NT2/D1 (cell line): ENCODE measurements around the gene GNG8.
"Not testable (repeated sequence)": the region's sequence is repeated elsewhere in the genome, so short reads cannot be mapped to it uniquely, and the experiment has no call there.

Experiments used
- DNase-seq: peaks from one replicate; pipeline ENCODE4 v3.0.0-alpha.2; 2011; ENCODE audit warnings: low read depth, low spot score
- H3K27me3 ChIP-seq: 2 replicates; pipeline ENCODE4 v1.6.0; 2011; ENCODE audit warnings: mild to moderate bottlenecking; ENCODE audit not compliant: insufficient read length, insufficient read depth
- H3K36me3 ChIP-seq: 2 replicates; pipeline ENCODE4 v1.6.1; 2011; ENCODE audit warnings: mild to moderate bottlenecking, low read length, mixed read lengths; ENCODE audit not compliant: insufficient read depth, insufficient read length
- H3K4me1 ChIP-seq: 2 replicates; pipeline ENCODE4 v1.5.1; 2011; ENCODE audit not compliant: insufficient read depth, insufficient read length
- H3K4me3 ChIP-seq: 2 replicates; pipeline ENCODE4 v1.5.1; 2011; ENCODE audit warnings: low read depth; ENCODE audit not compliant: insufficient read length
- H3K9ac ChIP-seq: 2 replicates; pipeline ENCODE4 v1.6.0; 2011; ENCODE audit warnings: low read depth; ENCODE audit not compliant: insufficient read length
- H3K9me3 ChIP-seq: 2 replicates; pipeline ENCODE4 v1.5.1; 2011; ENCODE audit warnings: mild to moderate bottlenecking, low read length; ENCODE audit not compliant: insufficient read depth
- SUZ12 ChIP-seq: IDR thresholded peaks from 2 replicates; pipeline ENCODE4 v1.6.1; 2011; ENCODE audit not compliant: insufficient read length, insufficient read depth; ENCODE audit errors: extremely low read depth
- YY1 ChIP-seq: IDR thresholded peaks from 2 replicates; pipeline ENCODE4 v1.6.1; 2011; ENCODE audit not compliant: insufficient read length, insufficient read depth
- ZNF274 ChIP-seq: IDR thresholded peaks from 2 replicates; pipeline ENCODE4 v1.6.1; 2011; ENCODE audit warnings: mild to moderate bottlenecking, low read depth, low read length

Gene GNG8

GRCh38 chr19:46630586-46631205 is 5.3 kb downstream of the GNG8 start:
- no peak for TF ChIP-seq SUZ12
- no peak for TF ChIP-seq YY1
- no peak for TF ChIP-seq ZNF274
- no peak overlapping the region for H3K9ac ChIP-seq
- H3K4me3 ChIP-seq: no peak overlapping the region
- H3K27me3 ChIP-seq: peaks cover 28% of the 10 kb centered on the region
- H3K9me3 ChIP-seq: no peaks in the 10 kb centered on the region
- no peaks in the 10 kb centered on the region for H3K36me3 ChIP-seq
- no peak for DNase-seq
- H3K4me1 ChIP-seq: peaks cover 13% of the 10 kb centered on the region

GRCh38 chr19:46629546-46630025 is 6.4 kb downstream of the GNG8 start:
- Histone ChIP-seq H3K9me3 (no peaks in the 10 kb centered on the region), H3K4me1 (peaks cover 11% of the 10 kb centered on the region), H3K36me3 (no peaks in the 10 kb centered on the region), H3K27me3 (peaks cover 20% of the 10 kb centered on the region), H3K4me3 (no peak overlapping the region), H3K9ac (no peak overlapping the region)
- DNase-seq: no peak
- TF ChIP-seq SUZ12 (no peak), YY1 (no peak), ZNF274 (no peak)

GRCh38 chr19:46628970-46629369 is 7.0 kb downstream of the GNG8 start:
- not testable (repeated sequence) for H3K36me3 ChIP-seq, H3K9me3 ChIP-seq, H3K4me3 ChIP-seq, H3K9ac ChIP-seq, DNase-seq
- peaks cover 17% of the 10 kb centered on the region for H3K27me3 ChIP-seq
- H3K4me1 ChIP-seq: peaks cover 11% of the 10 kb centered on the region

GRCh38 chr19:46626446-46626845 is 9.6 kb downstream of the GNG8 start:
- no peak overlapping the region for H3K9ac ChIP-seq
- no peaks in the 10 kb centered on the region for H3K36me3 ChIP-seq
- TF ChIP-seq SUZ12: no peak
- TF ChIP-seq YY1: no peak
- no peak for TF ChIP-seq ZNF274
- no peak overlapping the region for H3K4me3 ChIP-seq
- H3K27me3 ChIP-seq: no peaks in the 10 kb centered on the region
- no peaks in the 10 kb centered on the region for H3K9me3 ChIP-seq
- H3K4me1 ChIP-seq: peaks cover 12% of the 10 kb centered on the region
- no peak for DNase-seq

- Histone ChIP-seq H3K27me3 (no peaks in the 10 kb centered on the region), H3K9me3 (no peaks in the 10 kb centered on the region), H3K9ac (no peak overlapping the region), H3K4me1 (peaks cover 15% of the 10 kb centered on the region), H3K4me3 (no peak overlapping the region), H3K36me3 (no peaks in the 10 kb centered on the region)
- DNase-seq: no peak
- no peak for TF ChIP-seq SUZ12
Observed at GRCh38 chr19:46625731-46626130, 10.3 kb downstream of the GNG8 start.

GRCh38 chr19:46624958-46625661 is 10.9 kb downstream of the GNG8 start, which contains the start of gene PTGIR:
PTGIR (minus strand) TSS chr19:46625089; CDS start chr19:46624225, 864 bp downstream.
- Histone ChIP-seq H3K9me3 (no peaks in the 10 kb centered on the region), H3K4me3 (no peak within 1 kb of the TSS), H3K4me1 (peaks cover 16% of the 10 kb centered on the region), H3K9ac (no peak within 1 kb of the TSS), H3K27me3 (no peaks in the 10 kb centered on the region), H3K36me3 (no peaks in the 10 kb centered on the region)
- no peak for DNase-seq
- TF ChIP-seq ZNF274: no peak
- no peak for TF ChIP-seq SUZ12
- no peak for TF ChIP-seq YY1

- Histone ChIP-seq H3K27me3 (no peaks in the 10 kb centered on the region), H3K36me3 (no peaks in the 10 kb centered on the region), H3K9me3 (no peaks in the 10 kb centered on the region), H3K4me3 (no peak overlapping the region), H3K9ac (no peak overlapping the region), H3K4me1 (peaks cover 19% of the 10 kb centered on the region)
- no peak for DNase-seq
- no peak for TF ChIP-seq ZNF274
- TF ChIP-seq YY1: no peak
- no peak for TF ChIP-seq SUZ12
Observed at GRCh38 chr19:46623915-46624502, 12.0 kb downstream of the GNG8 start.
